ENCODE measurements around the gene FIGLA.
"Not testable (repeated sequence)": the region's sequence is repeated elsewhere in the genome, so short reads cannot be mapped to it uniquely, and the experiment has no call there.

FIGLA gene

GRCh38 chr2:70747284-70747683 is 43.2 kb downstream of the FIGLA start:
- no peak for DNase-seq (ENCODE audit: low read depth in 2 of 2, low spot score in 1 of 2)

GRCh38 chr2:70746094-70746974 is 44.1 kb downstream of the FIGLA start:
- no peak for DNase-seq (ENCODE audit: low read depth in 2 of 2, low spot score in 1 of 2)

- DNase-seq (ENCODE audit: low read depth in 2 of 2, low spot score in 1 of 2): no peak
Measured at GRCh38 chr2:70745276-70745825, 45.1 kb downstream of the FIGLA start.

DNA sequence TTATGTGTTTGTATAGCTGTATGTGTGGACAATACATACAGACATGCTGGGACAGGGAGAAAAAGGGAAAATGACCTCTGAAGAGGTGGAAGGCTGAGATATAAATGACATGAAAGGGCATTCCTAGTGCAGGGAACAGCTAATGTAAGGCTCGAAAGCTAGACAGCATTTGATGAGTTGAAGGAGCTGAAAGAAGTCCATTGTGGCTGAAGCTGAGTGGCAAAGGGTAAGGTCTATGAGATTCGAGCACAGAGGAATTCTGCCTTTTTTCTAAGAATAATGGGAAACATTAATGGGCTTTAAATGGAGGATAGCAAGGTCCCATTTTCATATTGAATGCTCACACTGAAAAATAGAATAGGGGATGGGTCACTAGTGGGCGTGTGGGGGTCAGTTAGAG is 46.0 kb downstream of the FIGLA start:
- DNase-seq (ENCODE audit: low read depth in 2 of 2, low spot score in 1 of 2): no peak

GRCh38 chr2:70743677-70744076 is 46.8 kb downstream of the FIGLA start:
- no peak for DNase-seq (ENCODE audit: low read depth in 2 of 2, low spot score in 1 of 2)

DNA sequence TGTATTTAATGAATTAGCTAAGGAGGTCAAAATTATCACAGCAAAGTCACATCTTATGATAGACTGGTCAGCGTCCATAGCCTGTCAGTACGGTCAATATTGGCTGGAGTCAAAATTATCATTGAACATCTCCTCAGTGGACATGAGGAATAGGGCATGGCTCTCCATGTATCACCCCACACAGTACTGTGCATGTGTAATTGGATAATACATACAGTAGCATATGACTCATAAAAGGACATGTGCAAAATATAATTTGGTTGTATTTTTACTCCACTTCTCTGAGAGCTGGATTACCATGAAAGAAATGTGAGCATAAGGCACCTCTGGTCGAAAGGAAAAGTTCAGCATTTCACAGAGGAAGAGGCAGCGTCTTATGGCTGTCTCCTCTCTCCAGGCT is 47.4 kb downstream of the FIGLA start:
- DNase-seq (ENCODE audit: low read depth in 2 of 2, low spot score in 1 of 2): no peak

DNA sequence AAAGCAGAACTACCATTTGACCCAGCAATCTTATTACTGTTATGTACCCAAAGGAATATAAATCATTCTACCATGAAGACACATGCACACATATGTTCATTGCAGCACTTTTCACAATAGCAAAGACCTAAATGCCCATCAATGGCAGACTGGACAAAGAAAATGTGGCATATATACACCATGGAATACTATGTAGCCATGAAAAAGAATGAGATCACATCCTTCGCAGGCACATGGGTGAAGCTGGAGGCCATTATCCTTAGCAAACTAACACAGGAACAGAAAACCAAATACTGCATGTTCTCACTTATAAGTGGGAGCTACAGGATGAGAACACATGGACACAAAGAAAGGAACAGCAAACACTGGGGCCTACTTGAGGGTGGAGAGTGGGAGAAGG is 51.0 kb downstream of the FIGLA start:
- DNase-seq (ENCODE audit: low read depth in 2 of 2, low spot score in 1 of 2): not testable (repeated sequence)

GRCh38 chr2:70738159-70738558 is 52.3 kb downstream of the FIGLA start:
- no peak for DNase-seq (ENCODE audit: low read depth in 2 of 2, low spot score in 1 of 2)

GRCh38 chr2:70735071-70735470 is 55.4 kb downstream of the FIGLA start:
- DNase-seq (ENCODE audit: low read depth in 2 of 2, low spot score in 1 of 2): no peak

- no peak for DNase-seq (ENCODE audit: low read depth in 2 of 2, low spot score in 1 of 2)
Measured at GRCh38 chr2:70733646-70734180, 56.7 kb downstream of the FIGLA start.

DNA sequence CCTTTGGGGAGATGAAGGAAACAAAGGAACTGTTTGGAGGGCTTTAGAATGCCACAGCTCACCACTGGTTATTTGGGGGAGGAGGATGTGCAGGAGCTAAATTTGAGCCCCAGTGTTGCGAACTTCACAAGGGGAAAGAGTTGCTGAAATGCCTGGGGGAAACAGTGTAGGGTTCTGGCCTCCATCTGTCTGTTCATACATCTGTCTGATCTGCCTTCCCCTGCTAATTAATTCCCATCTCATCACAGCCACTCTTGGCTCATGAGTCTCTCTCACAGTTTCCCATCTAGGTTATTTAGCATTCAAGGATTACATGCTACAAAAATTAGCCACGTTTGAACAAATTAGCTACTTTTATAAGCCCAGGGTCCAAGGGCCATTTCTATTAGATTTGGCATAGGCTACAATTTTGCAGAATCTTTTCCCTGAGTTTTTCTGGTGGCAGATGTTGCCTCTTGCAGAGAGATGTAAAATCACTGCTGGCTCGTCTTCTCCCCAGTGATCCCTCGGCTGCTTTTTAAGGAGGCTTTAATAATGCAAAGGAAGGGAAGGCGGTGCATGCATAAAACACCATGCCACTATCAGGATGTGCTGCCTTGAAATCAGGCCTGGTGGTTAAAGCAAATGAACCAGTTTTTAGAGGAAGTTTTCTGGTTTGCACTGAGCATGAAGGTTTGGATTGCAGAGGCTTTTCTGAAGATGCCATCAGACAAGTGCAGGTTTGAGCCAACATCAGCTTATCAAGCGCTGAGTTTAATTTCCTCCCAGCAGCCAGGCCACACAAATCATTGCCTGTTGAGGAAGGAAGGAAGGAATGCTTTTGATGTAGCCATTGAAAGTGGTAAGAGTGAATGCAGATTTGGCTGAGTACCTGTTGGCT is 57.4 kb downstream of the FIGLA start:
- no peak for DNase-seq (ENCODE audit: low read depth in 2 of 2, low spot score in 1 of 2)

DNA sequence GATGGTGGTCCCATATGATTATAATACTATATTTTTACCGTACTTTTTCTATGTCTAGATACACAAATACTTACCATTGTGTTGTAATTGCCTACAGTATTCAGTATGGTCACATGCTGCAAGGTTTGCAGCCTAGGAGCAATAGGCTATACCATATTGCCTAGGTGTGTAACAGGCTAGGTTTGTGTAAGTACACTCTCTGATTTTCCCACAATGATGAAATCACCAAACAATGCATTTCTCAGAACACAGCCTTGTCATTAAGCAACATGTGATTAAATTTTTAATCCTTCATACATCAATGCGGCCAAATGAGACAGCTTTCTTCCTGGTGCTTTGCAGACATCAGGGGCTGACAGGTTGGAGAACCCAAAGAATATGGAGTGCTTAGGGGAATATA is 59.7 kb downstream of the FIGLA start:
- DNase-seq (ENCODE audit: low read depth in 2 of 2, low spot score in 1 of 2): no peak

GRCh38 chr2:70729647-70730046 is 60.8 kb downstream of the FIGLA start:
- no peak for DNase-seq (ENCODE audit: low read depth in 2 of 2, low spot score in 1 of 2)

DNA sequence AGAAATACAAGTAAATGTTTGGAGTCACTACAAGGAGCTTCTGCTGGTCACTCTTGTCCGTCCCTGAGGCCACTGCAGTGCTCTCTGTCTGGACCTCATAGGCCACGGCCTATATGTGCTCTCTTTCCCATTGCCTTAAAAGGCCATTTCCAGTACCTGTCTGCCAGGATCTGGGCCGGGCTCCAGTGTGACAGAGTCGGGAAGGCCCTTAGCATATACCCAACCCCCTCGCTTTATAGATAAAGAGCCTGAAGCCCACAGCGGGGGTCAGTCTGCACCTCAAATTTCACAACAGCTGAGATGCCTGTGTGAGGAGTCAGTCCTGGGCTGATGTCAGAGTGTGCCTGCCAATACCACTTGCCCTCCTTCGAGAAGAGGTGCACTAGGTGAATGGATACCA is 62.3 kb downstream of the FIGLA start:
- no peak for DNase-seq (ENCODE audit: low read depth in 2 of 2, low spot score in 1 of 2)
